GM18873 (cell line): ENCODE measurements around the gene NFYC.
A peak's percentile ranks its signal among the peaks of the same experiment; 100 is the strongest.

Experiments
- ATAC-seq: cut with Tn5 transposase; IDR thresholded peaks from one replicate; pipeline ENCODE4 v1.9.1; 2021; ENCODE audit warnings: mild to moderate bottlenecking, moderate library complexity, moderate number of reproducible peaks; ENCODE audit not compliant: unreplicated experiment, low FRiP score

The NFYC gene

DNA sequence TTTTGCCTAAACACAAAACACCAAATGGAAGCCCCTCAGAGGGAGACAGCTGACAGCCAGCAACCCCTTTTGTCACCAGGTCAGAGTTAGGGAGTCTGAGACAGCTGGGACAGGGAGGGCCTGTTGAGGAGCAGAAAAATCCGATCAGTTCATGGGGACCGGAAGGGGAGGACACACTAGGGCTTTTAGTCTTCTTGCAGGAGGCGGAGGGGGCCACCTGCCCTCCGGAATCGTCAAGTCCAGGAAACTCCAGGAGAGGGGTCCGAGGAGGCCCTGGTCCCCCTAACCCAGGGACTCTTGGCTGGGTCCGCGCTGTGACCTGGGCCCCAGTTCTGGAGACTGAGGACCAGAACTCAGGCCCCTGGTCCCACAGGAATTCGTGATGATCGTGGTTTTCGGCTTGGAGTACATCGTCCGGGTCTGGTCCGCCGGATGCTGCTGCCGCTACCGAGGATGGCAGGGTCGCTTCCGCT is 126.3 kb downstream of the NFYC start:
- no peak for ATAC-seq

GRCh38 chr1:40818264-40818961 is 126.9 kb downstream of the NFYC start:
- ATAC-seq = peak; percentile 65

DNA sequence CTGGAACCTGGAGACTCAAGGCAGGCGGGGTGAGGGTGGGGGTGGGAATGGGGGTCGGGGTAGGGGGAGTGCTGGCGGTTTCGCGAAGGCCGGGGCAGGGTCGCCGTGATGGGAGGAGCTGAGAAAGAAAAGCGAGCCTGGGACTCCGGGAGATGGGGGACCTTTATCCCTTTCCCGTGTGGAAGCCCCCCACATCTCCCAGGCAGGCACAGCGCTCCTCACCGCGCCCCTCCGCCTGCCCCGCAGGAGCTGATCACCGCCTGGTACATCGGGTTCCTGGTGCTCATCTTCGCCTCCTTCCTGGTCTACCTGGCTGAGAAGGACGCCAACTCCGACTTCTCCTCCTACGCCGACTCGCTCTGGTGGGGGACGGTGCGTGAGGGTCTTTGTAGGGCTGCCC is 127.6 kb downstream of the NFYC start:
- ATAC-seq = no peak

DNA sequence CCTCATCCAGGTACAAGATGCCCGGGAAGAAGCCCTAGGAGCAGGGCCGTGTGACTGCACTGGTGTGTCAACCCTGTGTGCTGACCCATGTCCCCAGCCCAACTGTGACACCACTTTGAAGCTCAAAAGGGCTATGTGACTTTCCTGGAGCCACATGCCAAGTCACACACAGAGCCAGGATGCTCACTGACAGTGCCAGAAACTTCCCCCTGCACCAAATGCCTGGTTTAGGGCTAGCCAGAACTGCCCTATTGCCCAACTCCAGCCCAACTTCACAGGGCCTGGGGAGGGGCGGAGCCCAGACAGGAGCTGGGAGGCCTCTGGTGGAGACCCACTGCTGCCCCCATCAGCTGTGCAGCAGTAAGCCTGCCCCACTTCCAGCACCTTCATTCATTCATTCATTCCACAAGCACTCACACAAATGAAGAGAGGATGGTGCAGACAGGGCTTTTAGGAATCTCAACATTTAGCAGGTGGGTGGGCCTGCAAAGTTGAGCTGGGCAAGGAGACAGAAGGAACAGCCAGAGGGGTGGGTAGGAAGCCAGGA is 128.8 kb downstream of the NFYC start:
- no peak for ATAC-seq
